K562 (cell line): ENCODE measurements around the gene TEX9.

Source experiments
- ELF1 ChIP-seq: fragments of 200-800 bp; sonication (Bioruptor generic); IDR thresholded peaks from 2 replicates; pipeline ENCODE4 v1.6.1; 2016; ENCODE audit warnings: missing genetic modification characterization, missing compliant biosample characterization
- EZH2 ChIP-seq: IDR thresholded peaks from 2 replicates; pipeline ENCODE4 v1.6.1; 2012; ENCODE audit warnings: low read depth, mild to moderate bottlenecking, inconsistent platforms, low read length, borderline replicate concordance
- HNRNPL ChIP-seq: fragments of 200-400 bp; formaldehyde crosslinking; IDR thresholded peaks from 2 replicates; pipeline ENCODE4 v1.6.1; 2017; ENCODE audit warnings: low read depth, mild to moderate bottlenecking, low read length
- MAFK ChIP-seq: IDR thresholded peaks from 2 replicates; pipeline ENCODE4 v1.6.1; 2011; ENCODE audit warnings: low read length, improper control_type of control experiment
- MECOM ChIP-seq: fragments of 250-450 bp; sonication (Bioruptor Pico); IDR thresholded peaks from 2 replicates; pipeline ENCODE4 v1.8.0; 2022; ENCODE audit warnings: inconsistent platforms
- PRPF4 ChIP-seq: fragments of 200-400 bp; formaldehyde crosslinking; IDR thresholded peaks from one replicate; pipeline ENCODE4 v1.6.1; 2017; ENCODE audit warnings: low read length, low read depth, mild to moderate bottlenecking; ENCODE audit not compliant: insufficient read depth, poor library complexity, severe bottlenecking
- TAF1 ChIP-seq: IDR thresholded peaks from 2 replicates; pipeline ENCODE4 v1.6.1; 2011; ENCODE audit warnings: mild to moderate bottlenecking, low read length, moderate library complexity; ENCODE audit not compliant: insufficient read depth, control insufficient read depth, severe bottlenecking; ENCODE audit errors: extremely low read depth
- TF ChIP-seq, protein P1 (sequence below): sonication (generic); formaldehyde crosslinking; IDR thresholded peaks from 2 replicates; pipeline ENCODE4 v1.8.1; 2023; ENCODE audit warnings: missing genetic modification reagents, mild to moderate bottlenecking, borderline replicate concordance

DNA sequence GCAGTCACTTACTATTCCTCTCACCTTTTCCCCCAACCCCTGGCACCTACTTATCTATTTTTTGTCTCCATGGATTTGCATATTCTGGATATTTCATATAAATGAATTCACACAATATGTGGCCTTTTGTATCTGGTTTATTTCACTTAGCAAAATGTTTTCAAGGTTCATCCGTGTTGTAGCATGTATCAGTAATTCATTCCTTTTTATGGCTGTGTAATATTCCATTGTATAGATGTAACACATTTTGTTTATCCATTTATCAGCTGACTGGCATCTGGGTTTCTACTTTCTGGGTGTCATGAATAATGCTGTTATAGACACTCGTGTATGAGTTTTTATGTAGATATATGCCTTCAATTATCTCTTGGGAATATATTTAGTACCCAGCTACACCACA lies 93.9 kb downstream of the TEX9 start:
- TF ChIP-seq MAFK (no peak), PRPF4 (no peak), ELF1 (no peak), MECOM (CRISPR knock-in tag) (no peak), TAF1 (no peak), HNRNPL (no peak), EZH2 (no peak)
- TF ChIP-seq, protein P1, sequence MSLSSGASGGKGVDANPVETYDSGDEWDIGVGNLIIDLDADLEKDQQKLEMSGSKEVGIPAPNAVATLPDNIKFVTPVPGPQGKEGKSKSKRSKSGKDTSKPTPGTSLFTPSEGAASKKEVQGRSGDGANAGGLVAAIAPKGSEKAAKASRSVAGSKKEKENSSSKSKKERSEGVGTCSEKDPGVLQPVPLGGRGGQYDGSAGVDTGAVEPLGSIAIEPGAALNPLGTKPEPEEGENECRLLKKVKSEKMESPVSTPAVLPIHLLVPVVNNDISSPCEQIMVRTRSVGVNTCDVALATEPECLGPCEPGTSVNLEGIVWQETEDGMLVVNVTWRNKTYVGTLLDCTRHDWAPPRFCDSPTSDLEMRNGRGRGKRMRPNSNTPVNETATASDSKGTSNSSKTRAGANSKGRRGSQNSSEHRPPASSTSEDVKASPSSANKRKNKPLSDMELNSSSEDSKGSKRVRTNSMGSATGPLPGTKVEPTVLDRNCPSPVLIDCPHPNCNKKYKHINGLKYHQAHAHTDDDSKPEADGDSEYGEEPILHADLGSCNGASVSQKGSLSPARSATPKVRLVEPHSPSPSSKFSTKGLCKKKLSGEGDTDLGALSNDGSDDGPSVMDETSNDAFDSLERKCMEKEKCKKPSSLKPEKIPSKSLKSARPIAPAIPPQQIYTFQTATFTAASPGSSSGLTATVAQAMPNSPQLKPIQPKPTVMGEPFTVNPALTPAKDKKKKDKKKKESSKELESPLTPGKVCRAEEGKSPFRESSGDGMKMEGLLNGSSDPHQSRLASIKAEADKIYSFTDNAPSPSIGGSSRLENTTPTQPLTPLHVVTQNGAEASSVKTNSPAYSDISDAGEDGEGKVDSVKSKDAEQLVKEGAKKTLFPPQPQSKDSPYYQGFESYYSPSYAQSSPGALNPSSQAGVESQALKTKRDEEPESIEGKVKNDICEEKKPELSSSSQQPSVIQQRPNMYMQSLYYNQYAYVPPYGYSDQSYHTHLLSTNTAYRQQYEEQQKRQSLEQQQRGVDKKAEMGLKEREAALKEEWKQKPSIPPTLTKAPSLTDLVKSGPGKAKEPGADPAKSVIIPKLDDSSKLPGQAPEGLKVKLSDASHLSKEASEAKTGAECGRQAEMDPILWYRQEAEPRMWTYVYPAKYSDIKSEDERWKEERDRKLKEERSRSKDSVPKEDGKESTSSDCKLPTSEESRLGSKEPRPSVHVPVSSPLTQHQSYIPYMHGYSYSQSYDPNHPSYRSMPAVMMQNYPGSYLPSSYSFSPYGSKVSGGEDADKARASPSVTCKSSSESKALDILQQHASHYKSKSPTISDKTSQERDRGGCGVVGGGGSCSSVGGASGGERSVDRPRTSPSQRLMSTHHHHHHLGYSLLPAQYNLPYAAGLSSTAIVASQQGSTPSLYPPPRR (CRISPR knock-in tag), result no peak
